HG03460 (cell line): Measurements from ENCODE around the gene MLXIP.

Experiments
- ATAC-seq: cut with Tn5 transposase; IDR thresholded peaks from one replicate; pipeline ENCODE4 v1.9.1; 2021; ENCODE audit not compliant: unreplicated experiment

MLXIP gene

GRCh38 chr12:122124370-122124769 is 45.8 kb downstream of the MLXIP start:
- ATAC-seq: no peak

- ATAC-seq: no peak
Observed at GRCh38 chr12:122125452-122126341, 47.1 kb downstream of the MLXIP start.

DNA sequence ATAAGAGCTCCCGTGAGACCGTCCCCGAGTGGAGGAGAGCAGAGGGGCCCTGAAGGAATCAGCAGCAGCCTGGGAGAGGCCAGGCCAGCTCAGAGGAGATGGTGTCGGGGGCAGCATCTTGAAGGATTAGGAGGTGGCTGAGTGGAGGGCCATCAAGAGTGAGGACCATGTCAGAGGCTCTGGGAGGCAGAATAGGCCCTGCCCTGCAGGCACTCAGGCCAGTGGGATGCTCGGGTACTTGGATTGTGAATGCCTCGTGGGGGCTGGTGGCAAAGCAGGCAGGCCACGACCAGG is 47.7 kb downstream of the MLXIP start:
- no peak for ATAC-seq

DNA sequence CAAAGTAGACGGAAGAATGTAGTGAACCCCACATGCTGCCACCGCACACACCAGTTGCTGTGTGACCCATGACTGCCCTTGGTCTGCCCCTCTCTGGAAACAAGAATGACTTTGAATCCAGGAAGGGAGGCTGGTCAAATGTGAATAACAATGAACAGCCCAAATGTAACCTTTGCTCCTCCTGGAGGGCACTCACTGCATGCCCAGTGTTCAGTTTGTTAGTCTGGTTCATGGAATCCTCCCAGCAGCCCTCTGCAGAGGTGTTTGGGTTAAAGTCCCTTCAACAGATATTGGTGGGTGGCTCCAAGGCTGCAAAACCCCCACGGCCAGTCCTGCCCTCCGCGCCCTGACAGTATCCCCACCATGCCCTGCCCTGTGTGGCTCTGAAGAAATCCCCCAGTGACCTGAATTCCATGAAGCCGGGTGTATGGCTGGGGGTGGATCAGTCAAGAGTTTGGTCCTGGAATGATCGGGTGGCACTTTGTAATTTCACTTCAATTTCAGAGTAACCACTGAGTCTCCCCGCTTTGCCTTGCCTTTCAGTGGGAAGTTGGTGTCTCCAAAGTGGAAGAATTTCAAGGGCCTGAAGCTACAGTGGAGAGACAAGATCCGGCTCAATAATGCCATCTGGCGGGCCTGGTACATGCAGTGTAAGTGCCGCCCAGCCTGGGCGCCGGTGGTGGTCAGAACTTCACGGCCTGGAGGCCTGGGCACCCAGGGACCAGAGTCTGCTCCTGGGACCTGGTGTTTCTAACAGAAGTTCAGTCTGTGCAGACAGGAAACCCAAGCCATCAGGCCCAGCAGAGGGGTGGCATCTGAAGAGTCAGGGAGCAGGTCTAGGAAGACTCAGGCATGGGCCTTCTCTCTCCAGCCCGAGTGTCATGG is 48.4 kb downstream of the MLXIP start:
- no peak for ATAC-seq

- ATAC-seq: no peak
Observed at GRCh38 chr12:122127839-122128238, 49.3 kb downstream of the MLXIP start.

GRCh38 chr12:122128481-122128880 is 49.9 kb downstream of the MLXIP start:
- ATAC-seq: no peak

- ATAC-seq: no peak
Observed at GRCh38 chr12:122129131-122129530, 50.6 kb downstream of the MLXIP start.

DNA sequence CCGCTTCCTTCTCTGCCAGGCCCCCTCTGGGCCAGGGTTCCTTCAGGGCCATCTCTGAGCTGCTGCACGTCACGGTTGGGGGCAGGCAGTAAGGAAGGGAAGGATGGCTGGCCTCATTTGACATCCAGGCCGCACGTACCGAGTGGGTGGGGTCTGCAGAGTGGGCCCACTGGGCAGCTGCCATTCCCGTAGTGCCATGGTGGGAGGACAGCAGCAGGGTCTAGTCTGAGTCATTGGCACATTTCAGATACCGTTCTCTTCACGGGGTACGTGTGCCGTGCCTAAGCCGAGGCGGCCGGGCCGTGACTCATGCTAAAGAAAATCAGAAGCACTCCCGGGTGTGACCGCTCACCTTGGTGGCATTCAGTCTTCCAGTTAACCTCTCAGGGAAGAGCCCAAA is 51.6 kb downstream of the MLXIP start:
- ATAC-seq: no peak

GRCh38 chr12:122133192-122133950 is 54.8 kb downstream of the MLXIP start:
- no peak for ATAC-seq

GRCh38 chr12:122135437-122136031 is 57.0 kb downstream of the MLXIP start:
- ATAC-seq: no peak

DNA sequence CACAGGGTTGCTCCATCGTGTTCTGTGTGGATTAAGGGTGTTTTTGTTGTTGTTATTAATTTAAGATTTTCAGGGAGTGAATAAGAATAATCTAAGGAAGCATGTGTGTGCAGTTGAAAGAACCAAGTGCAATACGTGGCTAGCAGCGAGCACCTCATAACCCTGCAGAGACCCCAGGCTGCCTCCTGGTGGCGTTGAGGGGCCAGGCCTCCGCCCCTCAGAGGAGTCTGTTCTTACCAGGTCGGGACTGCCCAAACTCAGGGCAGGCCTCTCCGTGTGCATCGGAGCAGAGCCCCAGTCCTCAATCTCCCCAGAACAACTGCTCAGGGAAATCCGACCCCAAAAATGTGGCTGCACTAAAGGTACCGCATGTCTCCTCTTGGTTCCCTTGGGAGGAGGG is 58.7 kb downstream of the MLXIP start:
- no peak for ATAC-seq

GRCh38 chr12:122137681-122138080 is 59.1 kb downstream of the MLXIP start:
- ATAC-seq: no peak

DNA sequence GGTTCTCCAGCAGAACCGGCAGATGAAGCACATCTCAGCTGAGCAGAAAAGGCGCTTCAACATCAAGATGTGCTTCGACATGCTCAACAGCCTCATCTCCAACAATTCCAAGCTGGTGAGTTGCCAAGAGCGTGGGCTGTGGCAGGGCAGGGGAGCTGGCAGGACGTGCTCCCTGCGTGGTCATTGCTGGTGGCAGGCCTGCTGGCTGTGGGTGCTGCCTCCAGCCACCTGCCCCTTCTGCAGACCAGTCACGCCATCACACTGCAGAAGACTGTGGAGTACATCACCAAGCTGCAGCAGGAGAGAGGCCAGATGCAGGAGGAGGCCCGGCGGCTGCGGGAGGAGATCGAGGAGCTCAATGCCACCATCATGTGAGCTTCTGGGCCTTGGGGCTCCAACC is 59.6 kb downstream of the MLXIP start:
- ATAC-seq: no peak

GRCh38 chr12:122138616-122139015 is 60.1 kb downstream of the MLXIP start:
- ATAC-seq: no peak

GRCh38 chr12:122139266-122139665 is 60.7 kb downstream of the MLXIP start:
- ATAC-seq: no peak

DNA sequence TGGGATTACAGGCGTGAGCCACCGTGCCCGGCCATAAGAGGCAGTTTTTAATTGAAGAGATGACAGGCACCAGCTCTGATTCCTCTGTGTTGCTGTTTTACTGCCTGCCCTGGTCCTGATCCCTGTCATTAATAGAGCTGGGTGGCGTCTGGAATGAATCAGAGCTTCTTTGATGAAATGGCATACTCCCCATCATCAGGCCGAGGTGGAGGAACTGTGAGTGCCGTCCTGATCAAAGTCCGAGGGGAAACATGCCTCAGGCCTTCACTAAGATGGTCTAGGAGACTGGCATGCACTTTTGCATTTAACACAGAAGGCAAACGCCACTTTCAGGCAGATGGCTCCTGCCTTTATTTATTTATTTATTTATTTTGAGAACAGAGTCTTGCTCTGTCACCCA is 61.4 kb downstream of the MLXIP start:
- ATAC-seq: no peak

DNA sequence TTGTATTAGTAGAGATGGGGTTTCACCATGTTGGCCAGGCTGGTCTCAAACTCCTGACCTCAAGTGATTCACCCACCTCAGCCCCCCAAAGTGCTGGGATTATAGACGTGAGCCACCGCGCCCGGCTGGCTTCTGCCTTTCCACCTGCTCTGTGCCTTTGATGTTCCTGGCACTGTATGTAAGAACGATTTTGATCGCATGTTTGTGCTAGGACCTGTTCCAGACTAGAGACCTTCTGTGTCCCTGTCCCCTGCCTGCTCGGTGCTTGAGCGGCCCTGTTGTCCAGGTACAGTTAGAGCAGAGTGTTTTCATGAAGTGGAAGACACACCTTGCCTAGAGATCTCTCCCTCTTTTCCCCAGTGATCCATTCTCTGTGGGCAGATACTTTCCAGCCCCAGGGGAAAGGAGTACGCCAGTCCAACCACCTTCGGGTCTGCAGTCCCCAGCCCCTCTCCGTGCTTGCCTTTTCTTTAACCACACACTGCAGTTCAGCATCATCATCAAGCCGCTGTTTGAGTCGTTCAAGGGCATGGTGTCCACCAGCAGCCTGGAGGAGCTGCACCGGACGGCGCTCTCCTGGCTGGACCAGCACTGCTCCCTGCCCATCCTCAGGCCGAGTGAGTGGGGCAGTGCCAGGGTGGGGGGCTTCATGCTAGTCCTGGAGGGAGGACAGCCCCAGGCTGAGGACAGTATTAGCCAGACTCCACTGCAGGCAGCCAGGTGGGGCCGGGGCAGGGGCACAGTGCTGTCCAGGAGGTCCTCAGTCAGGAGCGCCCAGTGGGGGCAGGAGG is 62.1 kb downstream of the MLXIP start:
- no peak for ATAC-seq

- no peak for ATAC-seq
Observed at GRCh38 chr12:122141911-122142725, 63.6 kb downstream of the MLXIP start.

DNA sequence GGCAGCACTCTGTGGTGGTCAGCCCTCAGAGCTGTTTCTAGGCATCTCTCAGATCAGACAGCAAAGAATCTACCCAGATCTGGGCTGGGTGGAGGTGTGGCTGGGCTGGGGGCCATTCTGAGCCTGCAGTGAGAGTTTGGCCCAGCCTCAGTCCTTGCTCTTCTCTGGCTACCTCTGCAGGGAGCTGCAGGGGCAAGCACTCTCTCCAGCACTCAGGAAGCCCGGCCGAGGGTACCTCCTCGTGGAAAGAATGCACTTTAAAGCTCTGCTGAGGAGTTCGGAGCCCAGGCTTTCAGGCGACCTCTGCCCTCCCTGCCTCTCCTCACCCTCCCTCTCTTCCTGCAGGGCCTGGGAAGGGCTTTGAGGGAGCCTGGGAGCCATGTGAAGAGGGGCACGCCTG is 64.3 kb downstream of the MLXIP start:
- no peak for ATAC-seq
